Measurements from ENCODE around the gene BID. TPM values are rescaled to one million over a fixed set of nuclear protein-coding genes. Genes with fewer than 3 reads are reported as not detected.

BID gene
- total RNA-seq, 2 experiments from 2014 or later = 59.9 to 60.3 TPM

DNA sequence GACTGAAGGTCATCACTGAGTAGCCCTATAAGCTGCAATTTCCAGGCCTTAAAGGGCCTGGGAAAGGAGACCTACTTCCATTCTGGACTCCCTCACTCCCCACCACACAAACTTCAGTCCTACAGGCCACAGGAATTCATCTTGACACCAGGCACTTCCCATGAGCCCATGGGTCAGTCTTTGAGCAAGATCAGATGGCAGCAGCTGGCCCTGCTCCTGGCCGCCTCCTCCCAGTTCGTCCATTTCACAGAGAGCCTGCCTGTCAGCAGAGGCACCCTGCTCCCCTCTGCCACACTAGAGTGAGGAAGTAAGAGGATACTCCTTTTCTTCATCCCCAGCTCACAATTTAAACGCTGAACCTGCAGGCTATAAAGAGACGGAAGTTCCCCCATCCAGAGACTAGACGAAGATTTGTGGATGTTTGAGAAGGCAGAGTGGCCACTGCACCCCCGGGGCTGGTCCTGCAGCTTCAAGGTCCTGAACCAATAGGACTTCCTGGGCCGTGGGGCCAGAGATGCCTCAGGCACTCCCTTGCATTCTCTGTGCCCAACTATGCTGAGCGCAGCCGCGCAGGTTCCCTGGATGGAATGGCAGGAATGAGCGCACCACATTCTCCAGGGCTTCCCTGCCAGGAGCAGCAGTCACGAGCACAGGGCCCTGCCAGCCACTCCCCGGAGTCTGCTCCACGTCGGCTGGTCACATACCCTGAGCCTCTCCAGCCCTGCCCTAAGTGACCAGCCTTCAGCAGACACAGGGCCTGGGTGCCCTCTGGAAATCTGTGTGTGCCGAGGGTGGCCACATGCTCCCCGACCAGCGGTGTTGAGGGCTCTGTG lies 33.5 kb upstream of the BID start:
- Histone ChIP-seq H3K4me2 (ENCODE audit: low read length) (no peak overlapping the region), H3K79me2 (ENCODE audit: insufficient read depth, low read depth, low read length) (no peaks in the 10 kb centered on the region), H3K27ac (ENCODE audit: low read depth, low read length, poor library complexity, severe bottlenecking) (no peak overlapping the region), H3K4me1 (ENCODE audit: insufficient read depth, low read length, poor library complexity, severe bottlenecking) (no peaks in the 10 kb centered on the region), H3K36me3 (ENCODE audit: insufficient read depth, low read length) (peaks cover 95% of the 10 kb centered on the region), H3K9me3 (ENCODE audit: low read length) (no peaks in the 10 kb centered on the region), H4K20me1 (ENCODE audit: insufficient read depth, low read length) (no peaks in the 10 kb centered on the region), H3K4me3 (ENCODE audit: low read depth, low read length, poor library complexity, severe bottlenecking) (no peak overlapping the region), H2AFZ (ENCODE audit: low read length) (no peak overlapping the region), H3K9me2 (ENCODE audit: insufficient read depth, low read length) (no peaks in the 10 kb centered on the region)
- intact Hi-C loops (cut with micrococcal nuclease; ENCODE audit: unreplicated experiment) = no loop called here
- BruUV-seq (replicated peaks) = no TSS peak
- CTCF ChIA-PET (ENCODE audit: unreplicated experiment) = no interaction called here
- POLR2A ChIA-PET = no interaction called here
- TF ChIP-seq EZH2phosphoT487 (IDR thresholded peaks at IDR 0.05; ENCODE audit: borderline replicate concordance, low read depth, low read length) = no peak
- TF ChIP-seq, protein P1, sequence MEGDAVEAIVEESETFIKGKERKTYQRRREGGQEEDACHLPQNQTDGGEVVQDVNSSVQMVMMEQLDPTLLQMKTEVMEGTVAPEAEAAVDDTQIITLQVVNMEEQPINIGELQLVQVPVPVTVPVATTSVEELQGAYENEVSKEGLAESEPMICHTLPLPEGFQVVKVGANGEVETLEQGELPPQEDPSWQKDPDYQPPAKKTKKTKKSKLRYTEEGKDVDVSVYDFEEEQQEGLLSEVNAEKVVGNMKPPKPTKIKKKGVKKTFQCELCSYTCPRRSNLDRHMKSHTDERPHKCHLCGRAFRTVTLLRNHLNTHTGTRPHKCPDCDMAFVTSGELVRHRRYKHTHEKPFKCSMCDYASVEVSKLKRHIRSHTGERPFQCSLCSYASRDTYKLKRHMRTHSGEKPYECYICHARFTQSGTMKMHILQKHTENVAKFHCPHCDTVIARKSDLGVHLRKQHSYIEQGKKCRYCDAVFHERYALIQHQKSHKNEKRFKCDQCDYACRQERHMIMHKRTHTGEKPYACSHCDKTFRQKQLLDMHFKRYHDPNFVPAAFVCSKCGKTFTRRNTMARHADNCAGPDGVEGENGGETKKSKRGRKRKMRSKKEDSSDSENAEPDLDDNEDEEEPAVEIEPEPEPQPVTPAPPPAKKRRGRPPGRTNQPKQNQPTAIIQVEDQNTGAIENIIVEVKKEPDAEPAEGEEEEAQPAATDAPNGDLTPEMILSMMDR (conservative IDR thresholded peaks at IDR 0.05; ENCODE audit: low read length) = no peak
- DNase-seq (ENCODE audit: low spot score) = no peak

DNA sequence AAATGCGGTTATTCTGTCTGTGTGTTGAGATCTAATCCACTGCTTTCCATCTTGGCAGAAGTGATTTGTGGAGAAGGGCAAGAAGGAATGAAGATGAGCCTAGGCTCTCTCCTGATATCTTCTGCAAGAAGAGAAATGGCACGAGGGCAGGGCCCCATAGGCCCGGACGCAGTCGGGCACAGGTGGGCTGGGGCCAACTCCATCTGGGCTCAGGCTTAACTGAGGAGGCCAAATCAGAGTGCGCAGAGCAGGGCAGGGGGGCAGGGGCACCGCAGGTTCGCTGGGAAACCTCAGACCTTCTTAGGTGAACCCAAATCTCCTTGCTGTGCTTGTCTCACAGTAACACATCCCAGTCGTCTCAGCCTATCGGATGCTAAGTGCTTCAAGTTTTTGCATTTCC lies 32.8 kb upstream of the BID start:
- Histone ChIP-seq H3K4me3 (ENCODE audit: low read depth, low read length, poor library complexity, severe bottlenecking) (no peak overlapping the region), H3K4me1 (ENCODE audit: insufficient read depth, low read length, poor library complexity, severe bottlenecking) (peaks cover 3% of the 10 kb centered on the region), H3K27ac (ENCODE audit: low read depth, low read length, poor library complexity, severe bottlenecking) (no peak overlapping the region), H3K4me2 (ENCODE audit: low read length) (no peak overlapping the region), H2AFZ (ENCODE audit: low read length) (no peak overlapping the region), H3K36me3 (ENCODE audit: insufficient read depth, low read length) (peaks cover 94% of the 10 kb centered on the region), H3K79me2 (ENCODE audit: insufficient read depth, low read depth, low read length) (no peaks in the 10 kb centered on the region), H4K20me1 (ENCODE audit: insufficient read depth, low read length) (no peaks in the 10 kb centered on the region), H3K9me2 (ENCODE audit: insufficient read depth, low read length) (no peaks in the 10 kb centered on the region), H3K9me3 (ENCODE audit: low read length) (no peaks in the 10 kb centered on the region)
- TF ChIP-seq, protein P1 (conservative IDR thresholded peaks at IDR 0.05; ENCODE audit: low read length) = no peak
- no peak for TF ChIP-seq EZH2phosphoT487 (IDR thresholded peaks at IDR 0.05; ENCODE audit: borderline replicate concordance, low read depth, low read length)
- DNase-seq (ENCODE audit: low spot score) = no peak
- intact Hi-C loops (cut with micrococcal nuclease; ENCODE audit: unreplicated experiment) = no loop called here
- ChIA-PET CTCF (ENCODE audit: unreplicated experiment) (no interaction called here), POLR2A (no interaction called here)
- BruUV-seq (replicated peaks) = no TSS peak

DNA sequence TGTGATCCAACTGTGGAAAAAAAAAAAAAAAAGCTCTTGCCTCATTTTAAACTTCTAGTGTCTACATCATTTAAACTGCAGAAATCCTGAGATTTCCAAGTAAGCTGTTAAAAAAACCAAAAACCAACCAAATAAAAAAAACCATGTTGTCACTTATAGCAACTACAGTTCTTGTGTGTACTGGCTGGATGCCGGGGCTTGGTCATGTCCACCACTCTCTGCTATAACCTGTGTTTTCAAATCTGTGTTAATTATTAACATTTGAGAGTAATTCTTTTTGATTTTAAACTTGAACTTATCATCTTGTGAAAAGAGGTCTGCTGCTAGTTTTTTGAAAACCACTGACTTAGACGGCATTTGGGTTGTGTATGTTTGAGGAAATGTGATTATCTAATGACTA lies 32.2 kb upstream of the BID start:
- H3K79me2 ChIP-seq (ENCODE audit: insufficient read depth, low read depth, low read length) = no peaks in the 10 kb centered on the region
- no peak overlapping the region for H2AFZ ChIP-seq (ENCODE audit: low read length)
- no peak overlapping the region for H3K4me2 ChIP-seq (ENCODE audit: low read length)
- ChIA-PET POLR2A (no interaction called here), CTCF (ENCODE audit: unreplicated experiment) (no interaction called here)
- no peak overlapping the region for H3K27ac ChIP-seq (ENCODE audit: low read depth, low read length, poor library complexity, severe bottlenecking)
- H3K9me3 ChIP-seq (ENCODE audit: low read length) = no peaks in the 10 kb centered on the region
- intact Hi-C loops (cut with micrococcal nuclease; ENCODE audit: unreplicated experiment) = no loop called here
- TF ChIP-seq, protein P1 (conservative IDR thresholded peaks at IDR 0.05; ENCODE audit: low read length) = no peak
- no peak for TF ChIP-seq EZH2phosphoT487 (IDR thresholded peaks at IDR 0.05; ENCODE audit: borderline replicate concordance, low read depth, low read length)
- H3K4me3 ChIP-seq (ENCODE audit: low read depth, low read length, poor library complexity, severe bottlenecking) = no peak overlapping the region
- H3K36me3 ChIP-seq (ENCODE audit: insufficient read depth, low read length) = peaks cover 89% of the 10 kb centered on the region
- DNase-seq (ENCODE audit: low spot score) = no peak
- no peaks in the 10 kb centered on the region for H4K20me1 ChIP-seq (ENCODE audit: insufficient read depth, low read length)
- H3K9me2 ChIP-seq (ENCODE audit: insufficient read depth, low read length) = no peaks in the 10 kb centered on the region
- BruUV-seq (replicated peaks) = no TSS peak
- peaks cover 10% of the 10 kb centered on the region for H3K4me1 ChIP-seq (ENCODE audit: insufficient read depth, low read length, poor library complexity, severe bottlenecking)

Measured in OCI-LY7 (cell line).